HCT116 (cell line): ENCODE data around the gene C1orf116. TPM values are rescaled to one million over a fixed set of nuclear protein-coding genes. Genes with fewer than 3 reads are reported as not detected.

Experiments
- ATAC-seq: fragments of 200-7000 bp; cut with Tn5 transposase; 2 replicates; pipeline ENCODE4 v1.9.1; 2020; ENCODE audit warnings: mild to moderate bottlenecking, moderate library complexity
- BruUV-seq: library from RNA; stranded (reverse); fragments of 400-500 nt; replicated peaks from 2 replicates; lab custom pipeline; 2021; lab: Mats Ljungman, UMichigan
- CTCF ChIA-PET: fragments of 300-600 bp; sonication (Branson Sonifier 250); formaldehyde crosslinking; loops from one replicate; lab custom pipeline; 2021; ENCODE audit warnings: antibody characterized with exemption; lab: Charles Lee
- POLR2A ChIA-PET: fragments of 300-600, 350-600 bp; sonication (Branson Sonifier 250); formaldehyde crosslinking; loops from one replicate; lab custom pipeline; 2021; ENCODE audit warnings: antibody characterized with exemption; lab: Charles Lee
- RAD21 ChIA-PET, 2 experiments: fragments of 300-600 bp; sonication (Branson Sonifier 250); formaldehyde crosslinking; loops; one replicate each; lab custom pipeline; 2023; ENCODE audit warnings: low total read pairs in 2 of 2; ENCODE audit not compliant: uncharacterized antibody in 2 of 2, unreplicated experiment in 2 of 2, low non-redundant PET in 1 of 2; lab: Charles Lee
- DNase-seq: peaks from one replicate; pipeline ENCODE4 v3.0.0-alpha.2; 2010; ENCODE audit warnings: low read depth, low spot score
- H2AFZ ChIP-seq: fragments of 200-600 bp; shearing (Covaris generic), sonication (generic); 2 replicates; pipeline ENCODE4 v1.6.1; 2017; ENCODE audit warnings: low read depth, mixed run types, mixed read lengths, antibody characterized with exemption, low read length; ENCODE audit not compliant: poor library complexity, severe bottlenecking
- H3K27ac ChIP-seq: 2 replicates; pipeline ENCODE4 v1.5.1; 2012; ENCODE audit warnings: low read depth, low read length
- H3K27me3 ChIP-seq: fragments of 200-600 bp; sonication (generic); 2 replicates; pipeline ENCODE4 v1.6.1; 2016; ENCODE audit warnings: mixed run types, low read length, mixed read lengths; ENCODE audit not compliant: insufficient read depth
- H3K36me3 ChIP-seq, 2 experiments: fragments of 200-500 bp in 1 of 2; fragments of 200-600 bp in 1 of 2; sonication (Bioruptor generic) in 1 of 2; sonication (generic) in 1 of 2; 2 replicates each; pipeline versions ENCODE4 v1.5.1 to v1.6.1; 2014 to 2016; ENCODE audit warnings: low read length in 2 of 2, inconsistent platforms in 1 of 2, mixed read lengths in 1 of 2, mixed run types in 1 of 2; ENCODE audit not compliant: insufficient read depth in 2 of 2, control insufficient read depth in 1 of 2
- H3K4me1 ChIP-seq, 2 experiments: fragments of 200-600 bp in 1 of 2; sonication (generic) in 1 of 2; 2 replicates each; pipeline versions ENCODE4 v1.5.1 to v1.6.1; 2012 to 2017; ENCODE audit warnings: low read length in 2 of 2, inconsistent platforms in 1 of 2, mild to moderate bottlenecking in 1 of 2, mixed read lengths in 1 of 2, mixed run types in 1 of 2, moderate library complexity in 1 of 2; ENCODE audit not compliant: insufficient read depth in 2 of 2, control insufficient read depth in 1 of 2
- H3K4me2 ChIP-seq: fragments of 200-600 bp; sonication (generic); 2 replicates; pipeline ENCODE4 v1.6.1; 2017; ENCODE audit warnings: mixed run types, low read length, mixed read lengths
- H3K4me3 ChIP-seq, 2 experiments: fragments of 200-600 bp in 1 of 2; sonication (generic) in 1 of 2; replicated peaks in 1 of 2; 2 replicates each; pipeline ENCODE4 v1.5.1; 2011 to 2016; ENCODE audit warnings: low read length in 2 of 2, control low read depth in 1 of 2, low read depth in 1 of 2, mild to moderate bottlenecking in 1 of 2, mixed read lengths in 1 of 2, mixed run types in 1 of 2
- H3K79me2 ChIP-seq: fragments of 200-600 bp; sonication (generic); 2 replicates; pipeline ENCODE4 v1.6.1; 2017; ENCODE audit warnings: mild to moderate bottlenecking, mixed run types, low read length, moderate library complexity, mixed read lengths; ENCODE audit not compliant: insufficient read depth
- H3K9ac ChIP-seq: fragments of 200-600 bp; sonication (generic); 2 replicates; pipeline ENCODE4 v1.6.1; 2016; ENCODE audit warnings: low read length, mixed read lengths
- H3K9me2 ChIP-seq: fragments of 200-600 bp; sonication (generic), shearing (Covaris generic); 2 replicates; pipeline ENCODE4 v1.6.1; 2017; ENCODE audit warnings: mixed run types, mild to moderate bottlenecking, moderate library complexity; ENCODE audit not compliant: insufficient read depth
- H3K9me3 ChIP-seq, 2 experiments: fragments of 200-500 bp in 1 of 2; fragments of 200-600 bp in 1 of 2; sonication (Bioruptor generic) in 1 of 2; sonication (generic) in 1 of 2; 2 replicates each; pipeline ENCODE4 v1.6.1; 2014 to 2017; ENCODE audit warnings: low read length in 2 of 2, mixed read lengths in 2 of 2, inconsistent platforms in 1 of 2, low read depth in 1 of 2, mild to moderate bottlenecking in 1 of 2, mixed run types in 1 of 2, moderate library complexity in 1 of 2; ENCODE audit not compliant: control insufficient read depth in 1 of 2, insufficient read depth in 1 of 2
- H4K20me1 ChIP-seq: fragments of 200-600 bp; sonication (generic), shearing (Covaris generic); 2 replicates; pipeline ENCODE4 v1.6.1; 2017; ENCODE audit warnings: mixed run types, mild to moderate bottlenecking, moderate library complexity; ENCODE audit not compliant: insufficient read depth
- CBX3 ChIP-seq: IDR thresholded peaks from 2 replicates; pipeline ENCODE4 v1.6.1; 2012; ENCODE audit warnings: low read depth
- EGR1 ChIP-seq: IDR thresholded peaks from 2 replicates; pipeline ENCODE4 v1.6.1; 2012; ENCODE audit warnings: low read depth
- EZH2phosphoT487 ChIP-seq: fragments of 200-600 bp; IDR thresholded peaks from 2 replicates; pipeline ENCODE4 v1.6.1; 2018; ENCODE audit warnings: antibody characterized with exemption, borderline replicate concordance
- POLR2A ChIP-seq: IDR thresholded peaks from 2 replicates; pipeline ENCODE4 v1.7.0; 2011; ENCODE audit warnings: borderline replicate concordance; ENCODE audit not compliant: insufficient read depth, insufficient read length; ENCODE audit errors: extremely low read depth
- POLR2AphosphoS5 ChIP-seq: IDR thresholded peaks from 2 replicates; pipeline ENCODE4 v1.6.1; 2011; ENCODE audit warnings: mild to moderate bottlenecking, low read depth, low read length, moderate library complexity
- RAD21 ChIP-seq: IDR thresholded peaks from 2 replicates; pipeline ENCODE4 v1.6.1; 2012; ENCODE audit warnings: low read depth, mild to moderate bottlenecking
- SP1 ChIP-seq: IDR thresholded peaks from 2 replicates; pipeline ENCODE4 v1.6.1; 2012; ENCODE audit warnings: low read depth
- TCF7L2 ChIP-seq: IDR thresholded peaks from 2 replicates; pipeline ENCODE4 v1.7.0; 2011; ENCODE audit warnings: borderline replicate concordance, inconsistent platforms; ENCODE audit not compliant: insufficient read depth, insufficient read length; ENCODE audit errors: extremely low read depth
- YY1 ChIP-seq: IDR thresholded peaks from 2 replicates; pipeline ENCODE4 v1.6.1; 2011; ENCODE audit warnings: low read length, low read depth, moderate library complexity, mild to moderate bottlenecking; ENCODE audit not compliant: insufficient replicate concordance; ENCODE audit errors: extremely low read depth
- ZNF274 ChIP-seq: fragments of 200-500 bp; sonication (Bioruptor generic); IDR thresholded peaks from 2 replicates; pipeline ENCODE4 v1.6.1; 2014; ENCODE audit warnings: mild to moderate bottlenecking, low read depth, low read length, inconsistent platforms
- intact Hi-C: fragments of 100-400 bp; cut with micrococcal nuclease; formaldehyde crosslinking; loops from 2 replicates; pipeline ENCODE4 v1.10.0; 2022
- total RNA-seq: library from RNA; stranded (reverse); gene quantifications from one replicate; pipeline ENCODE4 v1.2.1, GENCODE V29; 2021; ENCODE audit not compliant: unreplicated experiment
- TF ChIP-seq, protein P1 (sequence below), 3 experiments: fragments of 200-600 bp in 1 of 3; sonication (generic) in 1 of 3; IDR thresholded peaks in 2 of 3; conservative IDR thresholded peaks in 1 of 3; 2 replicates each; pipeline ENCODE4 v1.5.1; 2012 to 2017; ENCODE audit warnings: low read depth in 2 of 3, low read length in 2 of 3, antibody characterized with exemption in 1 of 3, borderline replicate concordance in 1 of 3, control low read depth in 1 of 3, mild to moderate bottlenecking in 1 of 3, mixed read lengths in 1 of 3, mixed run types in 1 of 3, moderate library complexity in 1 of 3; ENCODE audit not compliant: insufficient read depth in 1 of 3
- TF ChIP-seq, protein P2 (sequence below): IDR thresholded peaks from 2 replicates; pipeline ENCODE4 v1.6.1; 2012
- TF ChIP-seq, protein P3 (sequence below): IDR thresholded peaks from 2 replicates; pipeline ENCODE4 v1.6.1; 2012; ENCODE audit warnings: low read depth
- TF ChIP-seq, protein P4 (sequence below): IDR thresholded peaks from 2 replicates; pipeline ENCODE4 v1.6.1; 2012

C1orf116 gene
- total RNA-seq, 1 experiment from 2014 or later, result 3.6 TPM

DNA sequence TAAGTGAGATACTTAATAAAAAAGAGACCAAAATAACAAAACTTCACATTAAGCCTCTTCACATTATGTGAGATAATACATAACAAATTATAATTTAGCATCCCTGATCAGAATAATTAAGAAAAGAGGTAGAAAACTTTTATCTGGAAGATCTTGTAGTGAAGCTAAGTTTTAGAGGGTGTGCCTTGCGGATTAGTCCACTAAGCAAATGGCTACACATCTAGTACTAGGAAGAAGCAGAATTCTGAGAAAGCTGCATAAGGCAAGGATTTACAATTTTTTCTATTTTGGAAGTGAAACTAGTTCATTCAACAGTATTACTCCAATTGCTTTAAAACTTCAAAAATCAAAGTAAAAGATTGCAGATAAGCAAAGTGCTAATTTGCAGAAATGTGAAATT is 14.9 kb upstream of the C1orf116 start (continued):
- TF ChIP-seq, protein P1, sequence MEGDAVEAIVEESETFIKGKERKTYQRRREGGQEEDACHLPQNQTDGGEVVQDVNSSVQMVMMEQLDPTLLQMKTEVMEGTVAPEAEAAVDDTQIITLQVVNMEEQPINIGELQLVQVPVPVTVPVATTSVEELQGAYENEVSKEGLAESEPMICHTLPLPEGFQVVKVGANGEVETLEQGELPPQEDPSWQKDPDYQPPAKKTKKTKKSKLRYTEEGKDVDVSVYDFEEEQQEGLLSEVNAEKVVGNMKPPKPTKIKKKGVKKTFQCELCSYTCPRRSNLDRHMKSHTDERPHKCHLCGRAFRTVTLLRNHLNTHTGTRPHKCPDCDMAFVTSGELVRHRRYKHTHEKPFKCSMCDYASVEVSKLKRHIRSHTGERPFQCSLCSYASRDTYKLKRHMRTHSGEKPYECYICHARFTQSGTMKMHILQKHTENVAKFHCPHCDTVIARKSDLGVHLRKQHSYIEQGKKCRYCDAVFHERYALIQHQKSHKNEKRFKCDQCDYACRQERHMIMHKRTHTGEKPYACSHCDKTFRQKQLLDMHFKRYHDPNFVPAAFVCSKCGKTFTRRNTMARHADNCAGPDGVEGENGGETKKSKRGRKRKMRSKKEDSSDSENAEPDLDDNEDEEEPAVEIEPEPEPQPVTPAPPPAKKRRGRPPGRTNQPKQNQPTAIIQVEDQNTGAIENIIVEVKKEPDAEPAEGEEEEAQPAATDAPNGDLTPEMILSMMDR (IDR thresholded peaks at IDR 0.05 in 2 of 3, conservative IDR thresholded peaks at IDR 0.05 in 1 of 3; ENCODE audit: borderline replicate concordance in 1 of 3, insufficient read depth in 1 of 3, low read depth in 2 of 3, low read length in 2 of 3), result no peak
- no peak for TF ChIP-seq POLR2A
- TF ChIP-seq, protein P2, sequence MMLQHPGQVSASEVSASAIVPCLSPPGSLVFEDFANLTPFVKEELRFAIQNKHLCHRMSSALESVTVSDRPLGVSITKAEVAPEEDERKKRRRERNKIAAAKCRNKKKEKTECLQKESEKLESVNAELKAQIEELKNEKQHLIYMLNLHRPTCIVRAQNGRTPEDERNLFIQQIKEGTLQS, result no peak
- TF ChIP-seq, protein P3, sequence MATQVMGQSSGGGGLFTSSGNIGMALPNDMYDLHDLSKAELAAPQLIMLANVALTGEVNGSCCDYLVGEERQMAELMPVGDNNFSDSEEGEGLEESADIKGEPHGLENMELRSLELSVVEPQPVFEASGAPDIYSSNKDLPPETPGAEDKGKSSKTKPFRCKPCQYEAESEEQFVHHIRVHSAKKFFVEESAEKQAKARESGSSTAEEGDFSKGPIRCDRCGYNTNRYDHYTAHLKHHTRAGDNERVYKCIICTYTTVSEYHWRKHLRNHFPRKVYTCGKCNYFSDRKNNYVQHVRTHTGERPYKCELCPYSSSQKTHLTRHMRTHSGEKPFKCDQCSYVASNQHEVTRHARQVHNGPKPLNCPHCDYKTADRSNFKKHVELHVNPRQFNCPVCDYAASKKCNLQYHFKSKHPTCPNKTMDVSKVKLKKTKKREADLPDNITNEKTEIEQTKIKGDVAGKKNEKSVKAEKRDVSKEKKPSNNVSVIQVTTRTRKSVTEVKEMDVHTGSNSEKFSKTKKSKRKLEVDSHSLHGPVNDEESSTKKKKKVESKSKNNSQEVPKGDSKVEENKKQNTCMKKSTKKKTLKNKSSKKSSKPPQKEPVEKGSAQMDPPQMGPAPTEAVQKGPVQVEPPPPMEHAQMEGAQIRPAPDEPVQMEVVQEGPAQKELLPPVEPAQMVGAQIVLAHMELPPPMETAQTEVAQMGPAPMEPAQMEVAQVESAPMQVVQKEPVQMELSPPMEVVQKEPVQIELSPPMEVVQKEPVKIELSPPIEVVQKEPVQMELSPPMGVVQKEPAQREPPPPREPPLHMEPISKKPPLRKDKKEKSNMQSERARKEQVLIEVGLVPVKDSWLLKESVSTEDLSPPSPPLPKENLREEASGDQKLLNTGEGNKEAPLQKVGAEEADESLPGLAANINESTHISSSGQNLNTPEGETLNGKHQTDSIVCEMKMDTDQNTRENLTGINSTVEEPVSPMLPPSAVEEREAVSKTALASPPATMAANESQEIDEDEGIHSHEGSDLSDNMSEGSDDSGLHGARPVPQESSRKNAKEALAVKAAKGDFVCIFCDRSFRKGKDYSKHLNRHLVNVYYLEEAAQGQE, result no peak

DNA sequence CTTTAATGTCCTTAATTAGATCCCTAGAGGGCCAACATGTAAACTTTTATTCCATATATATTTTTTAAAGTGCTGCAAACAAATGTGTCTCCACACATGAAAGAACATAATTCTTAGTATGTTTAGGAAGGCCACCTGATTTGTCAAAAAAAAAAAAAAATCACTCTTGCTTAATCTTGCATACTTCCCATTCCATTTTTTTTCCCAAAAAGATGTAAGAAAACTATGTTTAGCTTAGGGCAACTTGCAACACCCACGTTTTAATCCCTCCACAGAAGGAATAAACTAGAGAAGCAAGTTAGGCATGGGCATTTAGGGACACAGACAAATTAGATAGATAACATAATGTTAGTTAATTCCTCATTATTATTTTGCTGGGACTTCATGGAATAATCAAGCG is 12.9 kb upstream of the C1orf116 start:
- peaks cover 8% of the 10 kb centered on the region; the same call in 1 of the 2 replicates for H4K20me1 ChIP-seq
- peaks cover 70% of the 10 kb centered on the region for H3K79me2 ChIP-seq
- H3K4me2 ChIP-seq, result no peak overlapping the region
- DNase-seq (no peak), ATAC-seq (no peak)
- no peak overlapping the region for H2AFZ ChIP-seq
- H3K9me2 ChIP-seq, result no peaks in the 10 kb centered on the region
- peaks cover 4 to 11% of the 10 kb centered on the region in 2 experiments; a peak in 3 of 4 replicates for H3K4me1 ChIP-seq
- H3K27me3 ChIP-seq, result no peaks in the 10 kb centered on the region
- peaks cover 14 to 30% of the 10 kb centered on the region in 2 experiments for H3K36me3 ChIP-seq
- no peak overlapping the region for H3K9ac ChIP-seq
- no peaks in the 10 kb centered on the region for H3K9me3 ChIP-seq
- ChIA-PET RAD21 (no interaction called here), POLR2A (interaction anchor here (1.5 kb wide), 1 partner anchor 13 kb away, joined by 5 read pairs; the partner anchor contains the start of gene C1orf116), CTCF (no interaction called here)
- no TSS peak for BruUV-seq
- H3K4me3 ChIP-seq, result no peak overlapping the region
- H3K27ac ChIP-seq, result no peak overlapping the region
- intact Hi-C loops, result no loop called here
- no peak for TF ChIP-seq RAD21
- TF ChIP-seq YY1, result no peak
- no peak for TF ChIP-seq EGR1
- TF ChIP-seq, protein P4, sequence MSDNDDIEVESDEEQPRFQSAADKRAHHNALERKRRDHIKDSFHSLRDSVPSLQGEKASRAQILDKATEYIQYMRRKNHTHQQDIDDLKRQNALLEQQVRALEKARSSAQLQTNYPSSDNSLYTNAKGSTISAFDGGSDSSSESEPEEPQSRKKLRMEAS, result no peak
- TF ChIP-seq SP1, result no peak
- TF ChIP-seq TCF7L2, result no peak
- TF ChIP-seq EZH2phosphoT487, result no peak
- TF ChIP-seq ZNF274, result no peak
- TF ChIP-seq, protein P3, result no peak
- no peak for TF ChIP-seq POLR2AphosphoS5
- TF ChIP-seq, protein P2, result no peak
- TF ChIP-seq CBX3, result no peak
